GM06990 (cell line): Measurements from ENCODE around the gene ITPRIPL2.

Source experiments
- DNase-seq: peaks from one replicate; pipeline ENCODE4 v3.0.0-alpha.2; 2011; ENCODE audit not compliant: insufficient read length; ENCODE audit errors: extremely low read depth
- H3K27me3 ChIP-seq: replicated peaks from 2 replicates; pipeline ENCODE4 v1.6.0; 2011; ENCODE audit warnings: low read length; ENCODE audit not compliant: control insufficient read depth, insufficient read depth
- H3K36me3 ChIP-seq: 2 replicates; pipeline ENCODE4 v1.5.1; 2011; ENCODE audit warnings: low read length; ENCODE audit not compliant: control insufficient read depth, insufficient read depth
- H3K4me3 ChIP-seq: replicated peaks from 2 replicates; pipeline ENCODE4 v1.5.1; 2011; ENCODE audit warnings: low read depth, mild to moderate bottlenecking, control low read depth, low read length
- TF ChIP-seq, protein P1 (sequence below): IDR thresholded peaks from 2 replicates; pipeline ENCODE4 v1.5.1; 2011; ENCODE audit warnings: low read length, control low read depth, mild to moderate bottlenecking, inconsistent platforms; ENCODE audit not compliant: insufficient read depth, poor library complexity, severe bottlenecking

The ITPRIPL2 gene

DNA sequence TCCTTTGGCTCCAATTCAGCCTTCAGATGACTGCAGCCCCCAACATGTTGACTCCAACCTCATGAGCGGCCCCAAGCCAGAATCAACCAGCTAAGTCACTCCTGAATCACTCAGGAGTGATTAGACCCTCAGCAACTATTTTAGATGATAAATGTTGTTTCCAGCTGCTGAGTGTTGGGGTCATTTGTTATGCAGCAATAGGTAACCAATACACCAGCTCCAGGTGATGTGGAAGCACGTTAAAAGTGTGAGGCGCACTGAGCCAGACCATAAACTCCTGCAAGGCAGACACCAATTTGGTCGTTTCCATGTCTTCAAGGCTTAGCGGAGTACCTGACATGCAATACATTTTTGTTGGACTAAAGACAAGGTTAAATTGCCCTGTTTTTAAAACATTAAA is 28.9 kb upstream of the ITPRIPL2 start:
- TF ChIP-seq, protein P1, sequence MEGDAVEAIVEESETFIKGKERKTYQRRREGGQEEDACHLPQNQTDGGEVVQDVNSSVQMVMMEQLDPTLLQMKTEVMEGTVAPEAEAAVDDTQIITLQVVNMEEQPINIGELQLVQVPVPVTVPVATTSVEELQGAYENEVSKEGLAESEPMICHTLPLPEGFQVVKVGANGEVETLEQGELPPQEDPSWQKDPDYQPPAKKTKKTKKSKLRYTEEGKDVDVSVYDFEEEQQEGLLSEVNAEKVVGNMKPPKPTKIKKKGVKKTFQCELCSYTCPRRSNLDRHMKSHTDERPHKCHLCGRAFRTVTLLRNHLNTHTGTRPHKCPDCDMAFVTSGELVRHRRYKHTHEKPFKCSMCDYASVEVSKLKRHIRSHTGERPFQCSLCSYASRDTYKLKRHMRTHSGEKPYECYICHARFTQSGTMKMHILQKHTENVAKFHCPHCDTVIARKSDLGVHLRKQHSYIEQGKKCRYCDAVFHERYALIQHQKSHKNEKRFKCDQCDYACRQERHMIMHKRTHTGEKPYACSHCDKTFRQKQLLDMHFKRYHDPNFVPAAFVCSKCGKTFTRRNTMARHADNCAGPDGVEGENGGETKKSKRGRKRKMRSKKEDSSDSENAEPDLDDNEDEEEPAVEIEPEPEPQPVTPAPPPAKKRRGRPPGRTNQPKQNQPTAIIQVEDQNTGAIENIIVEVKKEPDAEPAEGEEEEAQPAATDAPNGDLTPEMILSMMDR = no peak
- no peaks in the 10 kb centered on the region for H3K27me3 ChIP-seq
- no peak for DNase-seq
- no peak overlapping the region for H3K4me3 ChIP-seq
- no peaks in the 10 kb centered on the region for H3K36me3 ChIP-seq

DNA sequence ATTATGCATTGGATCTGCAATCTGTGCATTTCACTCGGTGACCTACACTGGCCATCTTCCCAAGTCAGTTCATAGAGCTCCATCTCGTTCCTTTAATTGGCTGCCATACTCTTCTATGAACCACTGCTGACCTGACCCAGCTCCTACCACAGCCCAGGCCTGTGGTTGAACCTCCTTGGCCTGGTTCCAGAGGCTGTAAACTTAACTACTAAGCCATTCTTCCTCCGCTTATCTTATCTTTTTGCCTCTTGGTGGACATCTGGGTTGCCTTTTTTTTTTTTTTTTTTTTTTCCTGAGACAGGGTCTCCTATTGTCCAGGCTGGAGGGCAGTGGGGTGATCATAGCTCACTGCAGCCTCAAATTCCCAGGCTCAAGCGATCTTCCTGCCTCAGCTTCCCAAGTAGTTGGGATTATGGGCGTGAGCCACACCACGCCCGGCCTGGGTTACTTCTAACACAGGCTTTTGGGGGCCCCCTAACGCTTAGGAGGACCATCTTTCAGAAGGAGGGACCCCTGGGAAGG is 28.0 kb upstream of the ITPRIPL2 start:
- DNase-seq = no peak
- Histone ChIP-seq H3K4me3 (no peak overlapping the region), H3K27me3 (no peaks in the 10 kb centered on the region), H3K36me3 (no peaks in the 10 kb centered on the region)
- TF ChIP-seq, protein P1 = no peak

DNA sequence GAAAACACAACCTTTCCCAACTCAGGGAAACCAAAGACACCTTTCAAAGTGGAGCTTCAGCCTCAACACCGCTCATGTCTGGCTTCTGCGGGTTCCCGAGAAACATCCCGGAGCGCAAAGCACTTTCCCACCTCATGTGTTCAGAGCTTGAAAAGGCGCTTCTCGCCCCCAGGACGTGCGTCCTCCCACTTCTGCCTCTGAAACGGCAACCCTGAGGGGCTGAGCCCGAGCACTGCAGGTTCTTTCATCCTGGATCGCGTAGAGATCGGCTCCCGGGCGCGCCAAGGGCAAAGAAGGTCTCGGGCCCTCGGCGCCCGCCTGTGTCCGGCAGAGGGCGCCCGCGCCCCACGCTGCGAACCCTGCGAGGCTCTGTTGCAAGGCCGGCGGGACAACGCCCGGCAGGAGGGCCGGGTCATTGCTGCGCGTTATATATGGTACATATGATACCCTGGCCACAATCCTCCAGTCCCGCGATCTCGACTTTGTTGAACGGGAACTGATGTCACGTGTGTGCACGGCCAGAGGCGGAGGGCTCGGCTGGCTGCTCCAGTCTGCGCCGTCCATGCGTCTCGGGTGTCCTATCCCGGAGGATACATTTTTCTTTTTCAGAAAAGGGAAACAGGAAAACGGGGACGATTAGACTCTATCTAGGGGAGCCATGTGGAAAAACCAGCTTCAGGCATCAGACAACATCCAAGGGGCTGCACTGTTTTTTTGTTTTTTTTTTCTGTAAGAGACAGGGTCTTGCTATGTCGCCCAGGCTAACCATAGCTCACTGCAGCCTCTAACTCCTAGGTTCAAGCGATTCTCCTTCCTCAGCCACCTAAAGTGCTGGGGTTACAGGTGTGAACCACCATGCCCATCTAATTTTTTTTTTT is 27.2 kb upstream of the ITPRIPL2 start:
- Histone ChIP-seq H3K27me3 (no peaks in the 10 kb centered on the region), H3K4me3 (peak overlapping the region; percentile 30; the same call in 1 of the 2 replicates), H3K36me3 (no peaks in the 10 kb centered on the region)
- TF ChIP-seq, protein P1 = peak; percentile 95
- DNase-seq = peak; percentile 88

DNA sequence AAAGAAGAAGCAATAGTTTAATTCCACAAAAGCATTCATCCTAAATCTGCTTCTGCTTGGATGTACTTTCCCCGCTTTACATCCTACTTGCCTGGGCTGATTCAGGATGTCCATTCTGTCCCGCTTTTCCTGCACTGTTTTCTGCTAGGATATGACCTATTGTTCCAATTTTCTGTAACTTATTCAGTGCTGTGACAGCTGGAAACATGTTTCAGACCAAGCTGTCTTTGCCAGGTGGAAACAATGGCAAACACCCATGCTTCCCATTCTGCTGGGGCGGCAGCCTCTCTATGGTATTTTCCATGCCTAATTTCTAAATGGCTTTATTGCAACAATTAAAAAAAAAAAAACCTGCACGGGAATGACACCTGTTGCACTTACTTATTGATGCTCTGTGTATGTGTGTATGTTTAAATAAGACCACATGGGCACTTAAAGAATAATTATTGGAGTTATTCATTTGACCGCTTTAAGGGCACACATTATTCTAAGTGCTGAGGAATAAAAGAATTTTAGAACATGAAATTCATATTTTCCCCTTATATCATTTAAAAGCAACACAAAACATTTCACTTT is 25.3 kb upstream of the ITPRIPL2 start:
- Histone ChIP-seq H3K4me3 (no peak overlapping the region), H3K36me3 (no peaks in the 10 kb centered on the region), H3K27me3 (no peaks in the 10 kb centered on the region)
- TF ChIP-seq, protein P1 = no peak
- DNase-seq = no peak

DNA sequence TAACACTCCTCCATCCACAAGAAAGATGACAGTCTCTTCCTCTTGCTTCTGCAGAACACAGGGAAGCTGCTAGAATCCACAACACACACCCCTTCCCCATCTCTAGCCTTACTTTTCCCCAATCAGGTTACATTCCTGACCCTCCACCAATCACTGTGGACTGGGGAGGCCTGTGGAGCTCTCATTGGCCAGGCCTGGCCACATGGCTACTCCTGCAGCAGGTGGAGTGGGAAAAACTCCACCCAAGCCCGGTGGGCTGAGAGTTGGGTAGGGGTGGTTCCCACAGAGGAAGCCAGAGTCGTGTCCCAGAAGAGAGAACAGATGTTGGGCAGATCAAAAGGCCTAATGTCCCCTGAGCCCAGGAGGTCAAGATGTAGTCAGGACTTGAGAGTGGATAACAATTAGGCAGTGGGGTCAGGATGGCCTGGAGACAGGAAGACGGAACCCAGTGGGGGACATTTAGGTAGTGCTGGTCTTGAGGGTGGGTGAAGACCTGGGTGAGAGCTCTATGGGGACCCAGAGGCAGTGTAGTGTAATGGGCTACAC is 24.3 kb upstream of the ITPRIPL2 start:
- Histone ChIP-seq H3K4me3 (no peak overlapping the region), H3K36me3 (no peaks in the 10 kb centered on the region), H3K27me3 (no peaks in the 10 kb centered on the region)
- DNase-seq = no peak
- TF ChIP-seq, protein P1 = no peak
